ENCODE results near the gene UMAD1.

The UMAD1 gene

GRCh38 chr7:7882888-7883287 is 242.3 kb downstream of the UMAD1 start:
- no peak for DNase-seq (ENCODE audit: low read depth, low spot score)

GRCh38 chr7:7883394-7883793 is 242.8 kb downstream of the UMAD1 start:
- DNase-seq (ENCODE audit: low read depth, low spot score): no peak

GRCh38 chr7:7884855-7885254 is 244.3 kb downstream of the UMAD1 start:
- DNase-seq (ENCODE audit: low read depth, low spot score): no peak

GRCh38 chr7:7889791-7890568 is 249.4 kb downstream of the UMAD1 start:
- DNase-seq (ENCODE audit: low read depth, low spot score): no peak

GRCh38 chr7:7895004-7895650 is 254.6 kb downstream of the UMAD1 start:
- no peak for DNase-seq (ENCODE audit: low read depth, low spot score)

GRCh38 chr7:7895754-7896153 is 255.2 kb downstream of the UMAD1 start:
- no peak for DNase-seq (ENCODE audit: low read depth, low spot score)

GRCh38 chr7:7897509-7897908 is 257.0 kb downstream of the UMAD1 start:
- DNase-seq (ENCODE audit: low read depth, low spot score): no peak

- DNase-seq (ENCODE audit: low read depth, low spot score): no peak
Measured at GRCh38 chr7:7897949-7898515, 257.5 kb downstream of the UMAD1 start.

GRCh38 chr7:7902845-7903244 is 262.3 kb downstream of the UMAD1 start:
- no peak for DNase-seq (ENCODE audit: low read depth, low spot score)

GRCh38 chr7:7907306-7907705 is 266.8 kb downstream of the UMAD1 start:
- no peak for DNase-seq (ENCODE audit: low read depth, low spot score)

GRCh38 chr7:7908622-7909145 is 268.1 kb downstream of the UMAD1 start:
- DNase-seq (ENCODE audit: low read depth, low spot score): no peak

GRCh38 chr7:7909376-7909775 is 268.8 kb downstream of the UMAD1 start:
- DNase-seq (ENCODE audit: low read depth, low spot score): no peak

- DNase-seq (ENCODE audit: low read depth, low spot score): no peak
Measured at GRCh38 chr7:7911369-7912123, 271.0 kb downstream of the UMAD1 start.

GRCh38 chr7:7912937-7913336 is 272.4 kb downstream of the UMAD1 start:
- DNase-seq (ENCODE audit: low read depth, low spot score): no peak

GRCh38 chr7:7913504-7913903 is 273.0 kb downstream of the UMAD1 start:
- DNase-seq (ENCODE audit: low read depth, low spot score): no peak

- no peak for DNase-seq (ENCODE audit: low read depth, low spot score)
Measured at GRCh38 chr7:7914547-7914946, 274.0 kb downstream of the UMAD1 start.

- no peak for DNase-seq (ENCODE audit: low read depth, low spot score)
Measured at GRCh38 chr7:7916064-7916463, 275.5 kb downstream of the UMAD1 start.

- DNase-seq (ENCODE audit: low read depth, low spot score): no peak
Measured at GRCh38 chr7:7917593-7917992, 277.0 kb downstream of the UMAD1 start.

GRCh38 chr7:7918736-7919448 is 278.3 kb downstream of the UMAD1 start:
- no peak for DNase-seq (ENCODE audit: low read depth, low spot score)

GRCh38 chr7:7919449-7919945 is 278.9 kb downstream of the UMAD1 start:
- no peak for DNase-seq (ENCODE audit: low read depth, low spot score)

- no peak for DNase-seq (ENCODE audit: low read depth, low spot score)
Measured at GRCh38 chr7:7920056-7920455, 279.5 kb downstream of the UMAD1 start.
